WTC11 (cell line): ENCODE results near the gene GABRR1.

Experiments
- CREB1 ChIP-seq: sonication (generic); formaldehyde crosslinking; IDR thresholded peaks from 2 replicates; pipeline ENCODE4 v1.8.0; 2023; ENCODE audit warnings: mild to moderate bottlenecking, missing genetic modification reagents
- CTCF ChIP-seq: fragments of 200-600 bp; IDR thresholded peaks from 2 replicates; pipeline ENCODE4 v1.8.0; 2022; ENCODE audit warnings: antibody characterized with exemption
- NR2C2 ChIP-seq: sonication (generic); formaldehyde crosslinking; IDR thresholded peaks from 2 replicates; pipeline ENCODE4 v1.8.0; 2022; ENCODE audit warnings: mild to moderate bottlenecking, missing genetic modification reagents
- SP1 ChIP-seq: sonication (generic); formaldehyde crosslinking; conservative IDR thresholded peaks from 2 replicates; pipeline ENCODE4 v1.8.1; 2022; ENCODE audit warnings: missing genetic modification reagents
- TEAD4 ChIP-seq: sonication (generic); formaldehyde crosslinking; IDR thresholded peaks from 2 replicates; pipeline ENCODE4 v1.8.0; 2022; ENCODE audit warnings: mild to moderate bottlenecking, missing genetic modification reagents
- USF2 ChIP-seq: sonication (generic); formaldehyde crosslinking; IDR thresholded peaks from 2 replicates; pipeline ENCODE4 v1.8.1; 2023; ENCODE audit warnings: mild to moderate bottlenecking, missing genetic modification reagents, moderate library complexity
- TF ChIP-seq, protein P1 (sequence below): sonication (generic); formaldehyde crosslinking; IDR thresholded peaks from 2 replicates; pipeline ENCODE4 v1.8.0; 2022; ENCODE audit warnings: mild to moderate bottlenecking, missing genetic modification reagents

DNA sequence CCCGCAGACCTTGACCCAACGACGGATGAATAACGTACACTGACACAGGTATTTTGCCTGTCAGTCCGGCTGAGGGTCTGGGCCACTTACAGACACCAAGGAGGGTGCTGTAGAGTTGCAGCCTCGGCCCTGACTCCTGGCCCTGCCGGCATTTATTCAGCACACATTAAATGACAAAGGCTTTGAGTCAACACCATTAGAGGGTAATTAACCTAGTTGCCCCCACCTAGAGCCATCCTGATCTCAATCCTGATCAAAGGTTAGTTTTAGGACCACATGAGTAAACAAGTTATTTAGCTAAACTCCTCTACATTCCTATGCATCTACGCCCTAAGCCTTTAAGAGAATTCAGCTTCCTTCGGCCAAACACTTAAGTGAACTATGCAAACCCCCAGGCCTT is 83.2 kb downstream of the GABRR1 start:
- TF ChIP-seq CTCF (no peak), TEAD4 (no peak), USF2 (CRISPR knock-in tag) (no peak), CREB1 (CRISPR knock-in tag) (no peak), NR2C2 (CRISPR knock-in tag) (no peak), SP1 (no peak)
- TF ChIP-seq, protein P1, sequence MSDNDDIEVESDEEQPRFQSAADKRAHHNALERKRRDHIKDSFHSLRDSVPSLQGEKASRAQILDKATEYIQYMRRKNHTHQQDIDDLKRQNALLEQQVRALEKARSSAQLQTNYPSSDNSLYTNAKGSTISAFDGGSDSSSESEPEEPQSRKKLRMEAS (CRISPR knock-in tag), result no peak
